Smooth muscle cell (in vitro differentiated cells): ENCODE data around the gene CPB2. TPM values are rescaled to one million over a fixed set of nuclear protein-coding genes. Genes with fewer than 3 reads are reported as not detected.

Experiments used
- DNase-seq: peaks from one replicate; lab custom pipeline; 2025; ENCODE audit not compliant: unreplicated experiment; lab: John Stamatoyannopoulos, UW
- H2AFZ ChIP-seq: fragments of 200-600 bp; sonication (generic); 2 replicates; pipeline ENCODE4 v1.6.0; 2016; ENCODE audit warnings: antibody characterized with exemption, low read depth, mild to moderate bottlenecking
- H3F3A ChIP-seq: fragments of 200-600 bp; sonication (generic); 2 replicates; pipeline ENCODE4 v1.6.0; 2017; ENCODE audit warnings: antibody characterized with exemption, low read depth
- H3K27ac ChIP-seq: fragments of 200-600 bp; sonication (generic); 2 replicates; pipeline ENCODE4 v1.5.1; 2016; ENCODE audit warnings: low read depth, mild to moderate bottlenecking
- H3K27me3 ChIP-seq: fragments of 200-600 bp; sonication (generic); 2 replicates; pipeline ENCODE4 v1.6.1; 2016; ENCODE audit warnings: low read depth, mild to moderate bottlenecking
- H3K36me3 ChIP-seq: fragments of 200-600 bp; sonication (generic); 2 replicates; pipeline ENCODE4 v1.5.1; 2016; ENCODE audit warnings: low read depth
- H3K4me1 ChIP-seq: fragments of 200-600 bp; sonication (generic); 2 replicates; pipeline ENCODE4 v1.5.1; 2016; ENCODE audit warnings: low read depth
- H3K4me2 ChIP-seq: fragments of 200-600 bp; sonication (generic); 2 replicates; pipeline ENCODE4 v1.6.0; 2016; ENCODE audit warnings: mild to moderate bottlenecking
- H3K4me3 ChIP-seq: fragments of 200-600 bp; sonication (generic); 2 replicates; pipeline ENCODE4 v1.5.1; 2016; ENCODE audit warnings: mild to moderate bottlenecking
- H3K79me2 ChIP-seq: fragments of 200-600 bp; sonication (generic); 2 replicates; pipeline ENCODE4 v1.6.0; 2016; ENCODE audit warnings: low read depth, mild to moderate bottlenecking
- H3K9ac ChIP-seq: fragments of 200-600 bp; sonication (generic); 2 replicates; pipeline ENCODE4 v1.6.0; 2016; ENCODE audit warnings: low read depth
- H3K9me3 ChIP-seq: fragments of 200-600 bp; sonication (generic); replicated peaks from 2 replicates; pipeline ENCODE4 v1.5.1; 2016; ENCODE audit warnings: low read depth
- H4K20me1 ChIP-seq: fragments of 200-600 bp; sonication (generic); 2 replicates; pipeline ENCODE4 v1.6.0; 2016; ENCODE audit warnings: low read depth
- WGBS: methylation state at CpG from one replicate; pipeline ENCODE4 v1.1.7; 2016; ENCODE audit warnings: low lambda C conversion rate; 5-methylcytosine and 5-hydroxymethylcytosine counted together
- polyA plus RNA-seq: library from polyadenylated mRNA; unstranded; fragments of >200 nt; fragmentation: Nextera tagmentation; extraction: Ambion mirVana; gene quantifications from 2 replicates; pipeline ENCODE4 v1.2.1, GENCODE V29; 2016
- total RNA-seq: library from RNA; depleted of rRNA; stranded (reverse); fragments of >200 nt; gene quantifications from 2 replicates; pipeline ENCODE4 v1.2.3, GENCODE V29; 2014
- TF ChIP-seq, protein P1 (sequence below): fragments of 200-600 bp; sonication (generic); IDR thresholded peaks from 2 replicates; pipeline ENCODE4 v1.5.1; 2017; ENCODE audit warnings: borderline replicate concordance, mild to moderate bottlenecking, antibody characterized with exemption; ENCODE audit not compliant: insufficient read depth, poor library complexity, severe bottlenecking

The CPB2 gene
- total and polyA plus RNA-seq, 2 experiments from 2014 or later = 0.09 TPM; not detected in 1

GRCh38 chr13:46085737-46086136, 19.1 kb downstream of the CPB2 start:
- Histone ChIP-seq H3K36me3 (no peaks in the 10 kb centered on the region), H3K27me3 (no peaks in the 10 kb centered on the region), H3F3A (no peaks in the 10 kb centered on the region), H3K4me1 (no peaks in the 10 kb centered on the region), H4K20me1 (no peaks in the 10 kb centered on the region), H3K9me3 (no peaks in the 10 kb centered on the region), H3K27ac (no peak overlapping the region), H3K4me2 (no peak overlapping the region), H3K79me2 (no peaks in the 10 kb centered on the region), H3K9ac (no peak overlapping the region), H2AFZ (no peak overlapping the region), H3K4me3 (no peak overlapping the region)
- TF ChIP-seq, protein P1, sequence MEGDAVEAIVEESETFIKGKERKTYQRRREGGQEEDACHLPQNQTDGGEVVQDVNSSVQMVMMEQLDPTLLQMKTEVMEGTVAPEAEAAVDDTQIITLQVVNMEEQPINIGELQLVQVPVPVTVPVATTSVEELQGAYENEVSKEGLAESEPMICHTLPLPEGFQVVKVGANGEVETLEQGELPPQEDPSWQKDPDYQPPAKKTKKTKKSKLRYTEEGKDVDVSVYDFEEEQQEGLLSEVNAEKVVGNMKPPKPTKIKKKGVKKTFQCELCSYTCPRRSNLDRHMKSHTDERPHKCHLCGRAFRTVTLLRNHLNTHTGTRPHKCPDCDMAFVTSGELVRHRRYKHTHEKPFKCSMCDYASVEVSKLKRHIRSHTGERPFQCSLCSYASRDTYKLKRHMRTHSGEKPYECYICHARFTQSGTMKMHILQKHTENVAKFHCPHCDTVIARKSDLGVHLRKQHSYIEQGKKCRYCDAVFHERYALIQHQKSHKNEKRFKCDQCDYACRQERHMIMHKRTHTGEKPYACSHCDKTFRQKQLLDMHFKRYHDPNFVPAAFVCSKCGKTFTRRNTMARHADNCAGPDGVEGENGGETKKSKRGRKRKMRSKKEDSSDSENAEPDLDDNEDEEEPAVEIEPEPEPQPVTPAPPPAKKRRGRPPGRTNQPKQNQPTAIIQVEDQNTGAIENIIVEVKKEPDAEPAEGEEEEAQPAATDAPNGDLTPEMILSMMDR = no peak
- 93% methylated on average over 13 of the region's 13 CpGs for WGBS
- no peak for DNase-seq

DNA sequence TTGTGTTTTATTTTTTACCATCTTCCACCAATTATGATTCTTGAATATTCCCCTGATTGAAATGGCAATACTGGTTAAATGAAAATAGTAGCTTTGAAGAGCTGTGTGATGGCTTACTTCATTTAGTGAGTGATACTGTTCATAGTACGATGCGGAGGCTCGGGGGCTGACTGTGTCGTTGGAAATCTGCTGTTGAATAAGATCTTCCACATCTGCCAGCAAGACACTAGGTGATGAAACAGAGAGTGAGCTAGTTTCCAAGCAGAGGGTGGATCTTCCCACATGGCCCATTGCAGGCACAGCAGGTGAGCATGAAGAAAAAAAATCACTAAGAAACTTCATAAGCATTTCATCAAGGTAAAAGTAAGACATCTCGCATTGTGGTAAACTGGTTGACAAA, 22.5 kb downstream of the CPB2 start:
- Histone ChIP-seq H4K20me1 (no peaks in the 10 kb centered on the region), H3K79me2 (no peaks in the 10 kb centered on the region), H3K36me3 (no peaks in the 10 kb centered on the region), H2AFZ (no peak overlapping the region), H3K27me3 (no peaks in the 10 kb centered on the region), H3K9me3 (no peaks in the 10 kb centered on the region), H3K4me2 (no peak overlapping the region), H3F3A (no peaks in the 10 kb centered on the region), H3K4me1 (no peaks in the 10 kb centered on the region), H3K9ac (no peak overlapping the region), H3K27ac (no peak overlapping the region), H3K4me3 (no peak overlapping the region)
- TF ChIP-seq, protein P1 = no peak
- DNase-seq = no peak
- 91% methylated on average over 5 of the region's 5 CpGs for WGBS

DNA sequence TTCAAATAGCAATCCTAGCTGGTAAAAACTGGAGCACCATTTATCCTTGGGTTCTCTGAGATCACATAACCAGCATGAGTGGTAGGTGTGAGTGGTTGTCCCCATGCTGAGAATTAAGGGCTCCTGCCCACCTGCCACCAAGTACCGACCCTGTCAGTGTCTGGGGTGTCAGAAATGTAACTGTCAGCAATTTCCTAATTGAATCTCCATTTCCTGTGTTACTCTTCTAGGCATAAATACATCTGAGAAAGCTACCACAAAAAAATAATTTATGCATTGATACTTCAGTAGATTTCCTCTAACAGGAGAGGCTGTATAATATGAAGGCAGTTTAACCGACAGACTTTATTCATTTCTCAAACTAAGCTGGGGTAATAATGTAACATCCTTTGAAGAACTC, 25.1 kb downstream of the CPB2 start:
- Histone ChIP-seq H2AFZ (no peak overlapping the region), H3F3A (no peaks in the 10 kb centered on the region), H3K79me2 (no peaks in the 10 kb centered on the region), H4K20me1 (no peaks in the 10 kb centered on the region), H3K27me3 (no peaks in the 10 kb centered on the region), H3K27ac (no peak overlapping the region), H3K9ac (no peak overlapping the region), H3K4me3 (no peak overlapping the region), H3K36me3 (no peaks in the 10 kb centered on the region), H3K9me3 (no peaks in the 10 kb centered on the region), H3K4me1 (no peaks in the 10 kb centered on the region), H3K4me2 (no peak overlapping the region)
- TF ChIP-seq, protein P1 = no peak
- DNase-seq = no peak
- 94% methylated on average over 2 of the region's 2 CpGs for WGBS

DNA sequence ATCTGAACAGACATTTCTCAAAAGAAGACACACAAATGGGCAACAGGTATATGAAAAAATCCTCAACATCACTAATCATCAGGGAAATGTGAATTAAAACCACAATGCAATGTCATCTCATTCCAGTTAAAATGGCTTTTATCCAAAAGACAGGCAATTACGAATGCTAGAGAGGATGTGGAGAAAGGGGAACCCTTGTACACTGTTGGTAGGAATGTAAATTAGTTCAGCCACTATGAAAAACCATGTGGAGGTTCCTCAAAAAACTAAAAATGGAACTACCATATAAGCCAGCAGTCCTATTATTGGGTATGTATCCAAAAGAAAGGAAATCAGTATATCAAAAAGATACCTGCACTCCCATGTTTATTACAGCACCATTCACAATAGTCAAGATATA, 27.6 kb downstream of the CPB2 start:
- TF ChIP-seq, protein P1 = no peak
- H3F3A ChIP-seq = no peaks in the 10 kb centered on the region

More for the DNA sequence above, 27.6 kb downstream of the CPB2 start:
- H3K79me2 ChIP-seq = no peaks in the 10 kb centered on the region
- no peak overlapping the region for H2AFZ ChIP-seq
- no peak overlapping the region for H3K27ac ChIP-seq
- no peak overlapping the region for H3K4me2 ChIP-seq
- no peaks in the 10 kb centered on the region for H3K4me1 ChIP-seq
- H4K20me1 ChIP-seq = no peaks in the 10 kb centered on the region
- WGBS = 94% methylated on average over 1 of the region's 1 CpG
- H3K4me3 ChIP-seq = no peak overlapping the region
- H3K9ac ChIP-seq = no peak overlapping the region
- no peaks in the 10 kb centered on the region for H3K9me3 ChIP-seq
- no peaks in the 10 kb centered on the region for H3K36me3 ChIP-seq
- no peak for DNase-seq
- H3K27me3 ChIP-seq = no peaks in the 10 kb centered on the region
